ENCODE results near the gene CLDND2.

CLDND2 gene

GRCh38 chr19:51352783-51353360 is 15.9 kb downstream of the CLDND2 start:
- DNase-seq, result no peak

GRCh38 chr19:51351266-51351990 is 17.4 kb downstream of the CLDND2 start:
- no peak for DNase-seq

GRCh38 chr19:51347209-51347928 is 21.4 kb downstream of the CLDND2 start:
- DNase-seq, result no peak

- DNase-seq, result no peak
These were observed 22.1 kb downstream of the CLDND2 start for GRCh38 chr19:51346742-51347141.

GRCh38 chr19:51345076-51345620 is 23.7 kb downstream of the CLDND2 start:
- DNase-seq, result no peak

GRCh38 chr19:51342631-51343569 is 25.9 kb downstream of the CLDND2 start:
- no peak for DNase-seq

- DNase-seq, result no peak
These were observed 26.7 kb downstream of the CLDND2 start, which contains the start of gene VSIG10L for GRCh38 chr19:51341976-51342580. Gene VSIG10L (minus strand): TSS chr19:51342139. CDS start chr19:51342124, 15 bp downstream.

GRCh38 chr19:51341066-51341465 is 27.7 kb downstream of the CLDND2 start:
- DNase-seq, result no peak

- no peak for DNase-seq
These were observed 28.8 kb downstream of the CLDND2 start for GRCh38 chr19:51339687-51340656.

GRCh38 chr19:51339313-51339686 is 29.5 kb downstream of the CLDND2 start:
- DNase-seq, result no peak

GRCh38 chr19:51338563-51339312 is 30.1 kb downstream of the CLDND2 start:
- peak; percentile 24 for DNase-seq

- no peak for DNase-seq
These were observed 30.8 kb downstream of the CLDND2 start for GRCh38 chr19:51337861-51338562.

- DNase-seq, result no peak
These were observed 31.5 kb downstream of the CLDND2 start for GRCh38 chr19:51337141-51337860.

GRCh38 chr19:51333836-51334460 is 34.9 kb downstream of the CLDND2 start:
- no peak for DNase-seq

- DNase-seq, result no peak
These were observed 37.1 kb downstream of the CLDND2 start for GRCh38 chr19:51331716-51332115.

GRCh38 chr19:51331193-51331592 is 37.6 kb downstream of the CLDND2 start:
- DNase-seq, result no peak

- DNase-seq, result no peak
These were observed 38.4 kb downstream of the CLDND2 start for GRCh38 chr19:51330366-51330765.

- no peak for DNase-seq
These were observed 39.4 kb downstream of the CLDND2 start for GRCh38 chr19:51329411-51329810.

Measured in NCI-H1105 treated with DMSO at 0.1 percent for 48 hours (cell line).